Measurements from ENCODE around the gene PERM1. TPM values are rescaled to one million over a fixed set of nuclear protein-coding genes. Genes with fewer than 3 reads are reported as not detected.

PERM1 gene
- total RNA-seq, 1 experiment from 2014 or later, result 0.81 TPM

DNA sequence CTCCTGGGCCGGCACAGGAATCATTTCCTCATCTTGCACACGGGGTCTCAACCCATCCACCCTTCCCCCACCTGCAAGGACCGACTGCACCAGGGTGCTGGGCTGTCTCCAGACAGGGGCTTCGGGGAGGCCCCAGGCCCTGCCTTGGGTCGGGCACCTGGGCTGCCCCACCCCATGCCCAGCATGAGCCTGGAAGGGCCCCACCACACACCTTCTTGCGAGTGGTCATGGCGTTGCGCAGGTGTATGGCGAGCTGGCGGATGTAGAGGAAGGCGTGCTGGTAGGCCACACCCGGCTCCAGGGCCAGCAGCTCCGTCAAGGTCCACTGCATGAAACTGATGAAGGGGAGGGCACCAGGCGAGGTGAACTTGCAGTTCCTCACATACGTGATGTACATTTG lies 29.7 kb downstream of the PERM1 start:
- no peaks in the 10 kb centered on the region for H3F3A ChIP-seq (ENCODE audit: insufficient read depth, low read depth)
- DNase-seq, result no peak
- H3K4me2 ChIP-seq, result no peak overlapping the region
- peaks cover 30% of the 10 kb centered on the region for H4K20me1 ChIP-seq (ENCODE audit: insufficient read depth)
- no peaks in the 10 kb centered on the region for H3K9me3 ChIP-seq (ENCODE audit: insufficient read depth, low read depth)
- peaks cover 9% of the 10 kb centered on the region for H3K79me2 ChIP-seq (ENCODE audit: low read depth)
- no peak overlapping the region for H3K27ac ChIP-seq
- TF ChIP-seq EZH2 (IDR thresholded peaks at IDR 0.05; ENCODE audit: low read depth), result no peak
- TF ChIP-seq, protein P1, sequence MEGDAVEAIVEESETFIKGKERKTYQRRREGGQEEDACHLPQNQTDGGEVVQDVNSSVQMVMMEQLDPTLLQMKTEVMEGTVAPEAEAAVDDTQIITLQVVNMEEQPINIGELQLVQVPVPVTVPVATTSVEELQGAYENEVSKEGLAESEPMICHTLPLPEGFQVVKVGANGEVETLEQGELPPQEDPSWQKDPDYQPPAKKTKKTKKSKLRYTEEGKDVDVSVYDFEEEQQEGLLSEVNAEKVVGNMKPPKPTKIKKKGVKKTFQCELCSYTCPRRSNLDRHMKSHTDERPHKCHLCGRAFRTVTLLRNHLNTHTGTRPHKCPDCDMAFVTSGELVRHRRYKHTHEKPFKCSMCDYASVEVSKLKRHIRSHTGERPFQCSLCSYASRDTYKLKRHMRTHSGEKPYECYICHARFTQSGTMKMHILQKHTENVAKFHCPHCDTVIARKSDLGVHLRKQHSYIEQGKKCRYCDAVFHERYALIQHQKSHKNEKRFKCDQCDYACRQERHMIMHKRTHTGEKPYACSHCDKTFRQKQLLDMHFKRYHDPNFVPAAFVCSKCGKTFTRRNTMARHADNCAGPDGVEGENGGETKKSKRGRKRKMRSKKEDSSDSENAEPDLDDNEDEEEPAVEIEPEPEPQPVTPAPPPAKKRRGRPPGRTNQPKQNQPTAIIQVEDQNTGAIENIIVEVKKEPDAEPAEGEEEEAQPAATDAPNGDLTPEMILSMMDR (conservative IDR thresholded peaks at IDR 0.05), result no peak
- H3K36me3 ChIP-seq (ENCODE audit: low read depth), result 0 out of 2 replicates have a peak, but pooled peaks cover 11% of the 10 kb centered on the region
- H3K27me3 ChIP-seq (ENCODE audit: insufficient read depth, low read depth), result no peaks in the 10 kb centered on the region
- no peaks in the 10 kb centered on the region for H3K4me1 ChIP-seq (replicated peaks; ENCODE audit: insufficient read depth)
- intact Hi-C loops (cut with micrococcal nuclease; ENCODE audit: unreplicated experiment), result no loop called here
- CTCF ChIA-PET, result no interaction called here
- no peak overlapping the region for H2AFZ ChIP-seq
- H3K9me2 ChIP-seq (ENCODE audit: insufficient read depth), result no peaks in the 10 kb centered on the region
- no TSS peak for BruUV-seq (replicated peaks)
- no peak overlapping the region for H3K4me3 ChIP-seq
- POLR2A ChIA-PET (ENCODE audit: unreplicated experiment), result no interaction called here

DNA sequence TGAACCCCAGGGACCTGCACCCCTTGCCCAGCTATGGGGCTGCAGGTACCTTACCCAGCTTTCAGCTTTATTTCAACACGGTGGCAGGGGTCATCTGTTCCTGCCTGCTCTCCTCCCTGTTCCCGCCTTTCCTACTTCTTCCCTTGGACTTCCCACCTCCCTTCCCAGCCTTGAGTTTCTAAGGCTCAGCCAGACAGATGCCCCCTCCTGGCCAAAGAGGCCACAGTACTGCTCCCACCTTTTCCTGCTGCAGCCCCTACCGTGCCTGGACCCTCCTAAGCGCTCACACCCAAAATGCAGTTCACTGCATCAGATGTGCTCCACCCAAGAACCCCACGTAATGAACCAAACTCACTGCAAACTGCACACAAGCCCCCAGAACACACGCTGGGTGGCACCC lies 30.5 kb downstream of the PERM1 start:
- H3K4me2 ChIP-seq, result no peak overlapping the region
- H3K4me1 ChIP-seq (replicated peaks; ENCODE audit: insufficient read depth), result no peaks in the 10 kb centered on the region
- H3K36me3 ChIP-seq (ENCODE audit: low read depth), result 0 out of 2 replicates have a peak, but pooled peaks cover 7% of the 10 kb centered on the region
- no peak for DNase-seq
- H3K4me3 ChIP-seq, result no peak overlapping the region
- intact Hi-C loops (cut with micrococcal nuclease; ENCODE audit: unreplicated experiment), result no loop called here
- TF ChIP-seq EZH2 (IDR thresholded peaks at IDR 0.05; ENCODE audit: low read depth), result no peak
- TF ChIP-seq, protein P1 (conservative IDR thresholded peaks at IDR 0.05), result no peak; the same call in 1 of the 2 replicates
- H3K9me2 ChIP-seq (ENCODE audit: insufficient read depth), result no peaks in the 10 kb centered on the region
- H3K27ac ChIP-seq, result no peak overlapping the region
- H3K79me2 ChIP-seq (ENCODE audit: low read depth), result peaks cover under 1% of the 10 kb centered on the region; the same call in 1 of the 2 replicates
- H3K9me3 ChIP-seq (ENCODE audit: insufficient read depth, low read depth), result no peaks in the 10 kb centered on the region
- H4K20me1 ChIP-seq (ENCODE audit: insufficient read depth), result peaks cover 24% of the 10 kb centered on the region
- no TSS peak for BruUV-seq (replicated peaks)
- H2AFZ ChIP-seq, result no peak overlapping the region
- H3F3A ChIP-seq (ENCODE audit: insufficient read depth, low read depth), result no peaks in the 10 kb centered on the region
- ChIA-PET CTCF (no interaction called here), POLR2A (ENCODE audit: unreplicated experiment) (no interaction called here)
- no peaks in the 10 kb centered on the region for H3K27me3 ChIP-seq (ENCODE audit: insufficient read depth, low read depth)

DNA sequence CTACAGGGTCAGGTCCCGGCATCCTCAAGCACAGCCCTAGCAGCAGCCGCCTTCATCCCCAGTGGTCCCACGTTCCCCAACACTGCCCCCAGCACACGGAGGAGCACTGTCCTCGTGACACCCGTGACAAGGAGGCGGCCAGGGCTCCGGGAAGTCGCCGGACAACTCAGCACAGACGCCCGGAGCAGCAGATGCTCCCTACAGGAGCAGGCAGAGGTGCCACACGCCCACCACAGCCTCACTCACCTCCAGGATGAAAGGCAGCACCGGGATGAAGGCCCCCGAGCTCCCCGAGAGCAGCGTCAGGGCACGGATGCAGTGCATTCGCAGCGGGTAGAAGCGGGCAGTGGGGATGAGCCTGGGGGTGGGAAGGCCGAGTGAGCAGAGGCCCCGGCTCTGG lies 31.0 kb downstream of the PERM1 start:
- no peaks in the 10 kb centered on the region for H3F3A ChIP-seq (ENCODE audit: insufficient read depth, low read depth)
- no peaks in the 10 kb centered on the region for H3K9me2 ChIP-seq (ENCODE audit: insufficient read depth)
- ChIA-PET POLR2A (ENCODE audit: unreplicated experiment) (no interaction called here), CTCF (no interaction called here)
- no peak overlapping the region for H2AFZ ChIP-seq
- H3K79me2 ChIP-seq (ENCODE audit: low read depth), result no peaks in the 10 kb centered on the region
- intact Hi-C loops (cut with micrococcal nuclease; ENCODE audit: unreplicated experiment), result no loop called here
- no peaks in the 10 kb centered on the region for H3K27me3 ChIP-seq (ENCODE audit: insufficient read depth, low read depth)
- H3K4me3 ChIP-seq, result no peak overlapping the region
- 0 out of 2 replicates have a peak, but pooled peaks cover 7% of the 10 kb centered on the region for H3K36me3 ChIP-seq (ENCODE audit: low read depth)
- H3K27ac ChIP-seq, result no peak overlapping the region
- H4K20me1 ChIP-seq (ENCODE audit: insufficient read depth), result peaks cover 24% of the 10 kb centered on the region
- no peaks in the 10 kb centered on the region for H3K4me1 ChIP-seq (replicated peaks; ENCODE audit: insufficient read depth)
- no peak for DNase-seq
- no peak for TF ChIP-seq EZH2 (IDR thresholded peaks at IDR 0.05; ENCODE audit: low read depth)
- TF ChIP-seq, protein P1 (conservative IDR thresholded peaks at IDR 0.05), result no peak
- H3K9me3 ChIP-seq (ENCODE audit: insufficient read depth, low read depth), result no peaks in the 10 kb centered on the region
- BruUV-seq (replicated peaks), result no TSS peak
- H3K4me2 ChIP-seq, result no peak overlapping the region
